ENCODE results near the gene SORCS1.
"Not testable (repeated sequence)": the region's sequence is repeated elsewhere in the genome, so short reads cannot be mapped to it uniquely, and the experiment has no call there.

Gene SORCS1

GRCh38 chr10:106938513-106938912, 226.0 kb downstream of the SORCS1 start:
- DNase-seq, result no peak

- no peak for DNase-seq
Observed at GRCh38 chr10:106935978-106936451, 228.5 kb downstream of the SORCS1 start.

GRCh38 chr10:106931853-106932249, 232.7 kb downstream of the SORCS1 start:
- no peak for DNase-seq

GRCh38 chr10:106931159-106931852, 233.2 kb downstream of the SORCS1 start:
- DNase-seq, result no peak

GRCh38 chr10:106930751-106931150, 233.8 kb downstream of the SORCS1 start:
- no peak for DNase-seq

- no peak for DNase-seq
Observed at GRCh38 chr10:106929291-106929895, 235.1 kb downstream of the SORCS1 start.

GRCh38 chr10:106928151-106928550, 236.4 kb downstream of the SORCS1 start:
- not testable (repeated sequence) for DNase-seq

- no peak for DNase-seq
Observed at GRCh38 chr10:106925191-106925590, 239.3 kb downstream of the SORCS1 start.

GRCh38 chr10:106920538-106920937, 244.0 kb downstream of the SORCS1 start:
- DNase-seq, result no peak

GRCh38 chr10:106919871-106920282, 244.6 kb downstream of the SORCS1 start:
- no peak for DNase-seq

- no peak for DNase-seq
Observed at GRCh38 chr10:106917452-106918055, 247.0 kb downstream of the SORCS1 start.

GRCh38 chr10:106914016-106914415, 250.5 kb downstream of the SORCS1 start:
- no peak for DNase-seq

- DNase-seq, result no peak
Observed at GRCh38 chr10:106913348-106913747, 251.2 kb downstream of the SORCS1 start.

GRCh38 chr10:106911096-106911495, 253.4 kb downstream of the SORCS1 start:
- DNase-seq, result no peak

GRCh38 chr10:106910666-106911065, 253.8 kb downstream of the SORCS1 start:
- no peak for DNase-seq

- DNase-seq, result no peak
Observed at GRCh38 chr10:106908225-106908624, 256.3 kb downstream of the SORCS1 start.

GRCh38 chr10:106904209-106904608, 260.3 kb downstream of the SORCS1 start:
- no peak for DNase-seq

GRCh38 chr10:106903180-106903579, 261.3 kb downstream of the SORCS1 start:
- no peak for DNase-seq

GRCh38 chr10:106900016-106900652, 264.4 kb downstream of the SORCS1 start:
- DNase-seq, result no peak

- no peak for DNase-seq
Observed at GRCh38 chr10:106898446-106898845, 266.1 kb downstream of the SORCS1 start.

GRCh38 chr10:106897719-106898118, 266.8 kb downstream of the SORCS1 start:
- no peak for DNase-seq

- no peak for DNase-seq
Observed at GRCh38 chr10:106894692-106895091, 269.8 kb downstream of the SORCS1 start.

- DNase-seq, result no peak
Observed at GRCh38 chr10:106877574-106877973, 286.9 kb downstream of the SORCS1 start.

- no peak for DNase-seq
Observed at GRCh38 chr10:106874604-106874889, 290.0 kb downstream of the SORCS1 start.
